Anterior cingulate cortex (tissue), 58 donors: ENCODE measurements around the gene KBTBD8.

Source experiments
- DNase-seq, 58 donors: peaks; one replicate each; lab custom pipeline; 2025; lab: John Stamatoyannopoulos, UW

The KBTBD8 gene

GRCh38 chr3:67031986-67032385 lies 33.9 kb downstream of the KBTBD8 start:
- DNase-seq = no peak

DNA sequence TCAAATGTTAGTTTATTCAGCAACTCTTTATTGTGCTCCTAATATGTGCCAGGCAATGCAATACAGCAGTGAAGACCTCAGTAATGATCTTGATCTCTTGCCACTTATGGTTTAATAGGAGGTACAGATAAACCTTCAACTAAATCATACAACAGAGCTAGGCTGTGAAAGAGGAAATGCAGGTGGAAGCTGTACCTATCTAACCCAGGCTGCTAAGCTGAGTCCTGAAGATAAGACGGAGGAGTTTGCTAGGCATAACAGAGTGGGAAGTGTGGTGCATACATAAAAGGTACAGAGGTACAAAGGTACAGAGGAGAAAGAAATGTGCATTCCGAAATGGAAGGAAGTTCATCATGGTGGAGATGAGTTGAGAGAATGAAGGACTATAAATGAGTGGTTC lies 35.0 kb downstream of the KBTBD8 start:
- no peak for DNase-seq

DNA sequence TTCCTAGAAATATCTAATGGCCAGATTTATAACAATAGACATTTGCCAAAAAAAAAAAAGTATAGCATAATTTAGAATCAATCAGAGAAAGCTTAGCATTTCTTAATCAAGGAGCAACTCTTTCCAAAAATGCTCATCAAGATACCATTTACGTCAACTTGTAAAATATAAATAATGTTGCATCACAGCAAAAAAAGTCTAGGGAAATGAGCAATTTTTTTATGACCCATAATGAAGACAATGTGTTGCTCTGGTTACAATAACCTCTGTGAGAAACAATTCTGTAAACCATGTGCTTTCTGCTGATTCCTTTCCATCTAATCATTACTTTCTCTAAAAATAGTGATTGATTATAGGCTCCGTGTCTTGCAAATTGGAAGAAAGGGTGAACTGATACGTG lies 36.3 kb downstream of the KBTBD8 start:
- no peak for DNase-seq

GRCh38 chr3:67037615-67038014 lies 39.5 kb downstream of the KBTBD8 start:
- DNase-seq = no peak

GRCh38 chr3:67044295-67044694 lies 46.2 kb downstream of the KBTBD8 start:
- no peak for DNase-seq

- DNase-seq = no peak
Measured at GRCh38 chr3:67044955-67045354, 46.8 kb downstream of the KBTBD8 start.

DNA sequence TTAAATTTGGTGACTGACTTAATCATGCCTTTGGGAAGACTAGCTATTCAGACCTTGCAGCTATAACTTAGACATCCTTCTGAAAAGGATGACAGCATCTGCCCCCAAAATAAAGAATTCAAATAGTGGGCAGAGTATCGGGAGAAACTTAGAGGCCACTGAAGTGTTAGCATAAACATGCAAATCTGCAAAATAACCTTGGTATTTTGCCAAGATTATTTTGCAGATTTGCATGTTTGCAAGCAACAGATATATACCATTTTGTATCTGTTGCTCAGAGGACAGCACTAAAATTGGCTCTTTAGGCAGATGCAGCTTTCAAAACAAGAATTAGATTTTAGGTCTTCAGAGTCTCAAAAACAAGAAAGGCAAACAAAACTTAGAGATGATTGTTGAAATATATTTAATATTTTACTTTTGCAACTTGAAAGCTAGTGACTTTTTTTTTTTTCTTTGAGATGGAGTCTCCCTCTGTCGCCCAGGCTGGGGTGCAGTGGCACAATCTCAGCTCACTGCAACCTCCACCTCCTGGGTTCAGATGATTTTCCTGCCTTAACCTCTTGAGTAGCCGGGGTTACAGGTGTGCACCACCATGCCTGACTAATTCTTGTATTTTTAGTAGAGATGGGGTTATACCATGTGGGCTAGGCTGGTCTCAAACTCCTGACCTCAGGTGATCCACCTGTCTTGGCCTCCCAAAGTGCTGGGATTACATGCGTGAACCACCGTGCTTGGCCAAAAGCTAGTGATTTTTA lies 47.8 kb downstream of the KBTBD8 start:
- DNase-seq = no peak

GRCh38 chr3:67047051-67047450 lies 48.9 kb downstream of the KBTBD8 start:
- DNase-seq = no peak

DNA sequence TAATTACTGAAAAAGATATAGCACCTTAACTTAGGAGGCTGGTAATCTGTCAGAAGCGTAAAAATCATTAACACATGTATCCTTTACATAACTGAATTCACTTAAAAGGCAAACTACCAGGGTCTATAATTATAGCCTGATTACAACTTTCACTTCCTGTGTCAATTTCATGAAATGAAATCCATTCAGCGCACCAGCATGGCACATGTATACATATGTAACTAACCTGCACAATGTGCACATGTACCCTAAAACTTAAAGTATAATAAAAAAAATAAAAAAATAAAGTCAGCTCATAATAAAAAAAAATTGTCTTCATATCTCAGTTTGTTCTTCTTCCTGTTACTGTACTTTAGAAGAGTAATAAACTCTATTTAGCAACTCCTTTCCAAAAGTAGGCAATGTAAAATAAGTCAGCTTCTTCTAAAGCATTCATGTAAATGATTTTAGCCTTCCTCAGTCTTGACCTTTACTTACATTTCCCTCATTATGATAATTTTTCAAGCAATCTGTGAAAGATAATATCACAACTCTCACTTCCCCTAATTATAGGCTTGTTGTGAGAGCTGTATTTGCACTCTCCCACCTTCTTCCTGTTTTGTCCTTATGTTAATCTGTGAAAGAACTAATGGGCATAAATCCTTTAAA lies 50.1 kb downstream of the KBTBD8 start:
- no peak for DNase-seq

- DNase-seq = no peak
Measured at GRCh38 chr3:67048715-67049074, 50.6 kb downstream of the KBTBD8 start.

DNA sequence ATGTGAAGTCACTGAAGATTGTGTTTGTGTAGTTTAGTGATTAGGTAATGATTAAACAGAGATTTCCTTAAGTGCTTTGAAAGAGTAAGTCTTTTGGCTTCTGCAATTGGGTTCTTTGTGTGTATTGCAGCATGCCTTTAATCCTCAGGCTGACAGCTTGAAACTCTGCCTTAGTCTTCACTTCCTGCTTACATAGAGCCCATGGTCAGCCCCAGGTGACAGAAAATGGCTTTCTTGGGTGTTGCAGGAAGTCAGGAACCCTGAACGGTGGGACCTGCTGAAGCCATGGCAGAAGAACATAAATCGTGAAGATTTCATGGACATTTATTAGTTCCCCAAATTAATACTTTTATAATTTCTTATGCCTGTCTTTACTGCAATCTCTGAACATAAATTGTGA lies 61.3 kb downstream of the KBTBD8 start:
- DNase-seq = no peak
